ENCODE measurements around the gene DMAC2L. TPM values are rescaled to one million over a fixed set of nuclear protein-coding genes. Genes with fewer than 3 reads are reported as not detected.

Gene DMAC2L
- total and polyA plus RNA-seq, 2 donors (not counting 1 experiment from before 2014, with no cell fraction given): 19.0 to 40.0 TPM

- H3K36me3 ChIP-seq (replicated peaks in 1 of 2; ENCODE audit: control extremely low read depth in 1 of 2, control insufficient read depth in 1 of 2, extremely low read depth in 1 of 2, insufficient read depth in 2 of 2, low read length in 1 of 2): peaks cover 0 to 18% of the 10 kb centered on the region in 2 experiments
- no peak overlapping the region for H3K4me3 Mint-ChIP-seq
- no peaks in the 10 kb centered on the region for H3K27me3 Mint-ChIP-seq
- peaks cover 32% of the 10 kb centered on the region for H3K4me1 Mint-ChIP-seq
- H3K27me3 ChIP-seq (replicated peaks in 1 of 4; ENCODE audit: control extremely low read depth in 1 of 4, control insufficient read depth in 3 of 4, insufficient read depth in 4 of 4, low read length in 3 of 4): no peaks in the 10 kb centered on the region
- WGBS (ENCODE audit: insufficient coverage): no CpG with 5 or more reads among the region's 3 CpGs
- ChIA-PET CTCF (no interaction called here), POLR2A (no interaction called here)
- H2AFZ ChIP-seq (ENCODE audit: insufficient read depth, low read depth, low read length, poor library complexity, severe bottlenecking): no peak overlapping the region
- H4K20me1 ChIP-seq (ENCODE audit: control insufficient read depth, insufficient read depth, low read length, poor library complexity, severe bottlenecking): no peaks in the 10 kb centered on the region
- no peak overlapping the region for H3K27ac Mint-ChIP-seq
- DNase-seq (no peak), ATAC-seq (ENCODE audit: low read depth) (no peak)
- peaks cover 15 to 23% of the 10 kb centered on the region in 2 donors for H3K4me1 ChIP-seq (ENCODE audit: control insufficient read depth in 2 of 2, insufficient read depth in 2 of 2, low read length in 2 of 2)
- H3K79me2 ChIP-seq (ENCODE audit: control insufficient read depth, insufficient read depth, low read length): no peaks in the 10 kb centered on the region
- no peak overlapping the region for H3K4me2 ChIP-seq (replicated peaks; ENCODE audit: low read depth, low read length, poor library complexity, severe bottlenecking)
- H3K9me3 ChIP-seq (ENCODE audit: control extremely low read depth in 1 of 3, control insufficient read depth in 2 of 3, insufficient read depth in 1 of 3, low read length in 2 of 3): peaks cover 0 to 4% (median 0%) of the 10 kb centered on the region in 3 donors
- H3K4me3 ChIP-seq (ENCODE audit: control extremely low read depth in 1 of 5, extremely low read depth in 1 of 5, insufficient read depth in 1 of 5, low read depth in 2 of 5, low read length in 4 of 5): no peak overlapping the region
- H3K9ac ChIP-seq (ENCODE audit: low read length): no peak overlapping the region
- intact Hi-C loops (cut with micrococcal nuclease): no loop called here
- no peaks in the 10 kb centered on the region for H3K9me3 Mint-ChIP-seq (ENCODE audit: insufficient read depth)
- no peak overlapping the region for H3K27ac ChIP-seq (ENCODE audit: low read length in 2 of 2)
- TF ChIP-seq, protein P1, sequence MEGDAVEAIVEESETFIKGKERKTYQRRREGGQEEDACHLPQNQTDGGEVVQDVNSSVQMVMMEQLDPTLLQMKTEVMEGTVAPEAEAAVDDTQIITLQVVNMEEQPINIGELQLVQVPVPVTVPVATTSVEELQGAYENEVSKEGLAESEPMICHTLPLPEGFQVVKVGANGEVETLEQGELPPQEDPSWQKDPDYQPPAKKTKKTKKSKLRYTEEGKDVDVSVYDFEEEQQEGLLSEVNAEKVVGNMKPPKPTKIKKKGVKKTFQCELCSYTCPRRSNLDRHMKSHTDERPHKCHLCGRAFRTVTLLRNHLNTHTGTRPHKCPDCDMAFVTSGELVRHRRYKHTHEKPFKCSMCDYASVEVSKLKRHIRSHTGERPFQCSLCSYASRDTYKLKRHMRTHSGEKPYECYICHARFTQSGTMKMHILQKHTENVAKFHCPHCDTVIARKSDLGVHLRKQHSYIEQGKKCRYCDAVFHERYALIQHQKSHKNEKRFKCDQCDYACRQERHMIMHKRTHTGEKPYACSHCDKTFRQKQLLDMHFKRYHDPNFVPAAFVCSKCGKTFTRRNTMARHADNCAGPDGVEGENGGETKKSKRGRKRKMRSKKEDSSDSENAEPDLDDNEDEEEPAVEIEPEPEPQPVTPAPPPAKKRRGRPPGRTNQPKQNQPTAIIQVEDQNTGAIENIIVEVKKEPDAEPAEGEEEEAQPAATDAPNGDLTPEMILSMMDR (IDR thresholded peaks at IDR 0.05): no peak
- TF ChIP-seq EZH2 (IDR thresholded peaks at IDR 0.05; ENCODE audit: borderline replicate concordance, insufficient read depth, low read depth, low read length, poor library complexity, severe bottlenecking): no peak
These were observed 48.0 kb downstream of the DMAC2L start for GRCh38 chr14:50360093-50360492.

DNA sequence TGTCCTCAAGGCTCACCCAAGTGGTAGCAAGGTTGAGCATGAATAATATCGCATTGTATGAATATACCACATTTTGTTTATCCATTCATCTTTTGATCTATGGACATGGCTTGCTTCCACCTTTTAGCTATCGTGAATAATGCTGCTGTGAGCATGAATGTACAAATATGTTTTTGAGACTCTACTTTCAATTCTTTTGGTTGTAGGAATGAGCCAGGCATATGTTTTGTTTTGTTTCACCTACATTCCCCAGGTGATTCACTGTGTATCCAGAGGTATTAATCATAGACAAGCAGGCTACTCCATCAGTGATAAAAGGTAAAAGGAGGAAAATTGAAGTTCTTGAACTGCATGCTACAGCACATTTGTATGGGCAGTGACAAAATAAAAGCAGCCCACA is 48.7 kb downstream of the DMAC2L start:
- H3K9ac ChIP-seq (ENCODE audit: low read length): no peak overlapping the region
- Mint-ChIP-seq H3K4me3 (no peak overlapping the region), H3K27ac (peak overlapping the region; percentile 5), H3K27me3 (no peaks in the 10 kb centered on the region), H3K4me1 (peaks cover 36% of the 10 kb centered on the region), H3K9me3 (ENCODE audit: insufficient read depth) (no peaks in the 10 kb centered on the region)
- no CpG with 5 or more reads among the region's 2 CpGs for WGBS (ENCODE audit: insufficient coverage)
- H2AFZ ChIP-seq (ENCODE audit: insufficient read depth, low read depth, low read length, poor library complexity, severe bottlenecking): no peak overlapping the region
- H3K4me1 ChIP-seq (ENCODE audit: control insufficient read depth in 2 of 2, insufficient read depth in 2 of 2, low read length in 2 of 2): peaks cover 15 to 24% of the 10 kb centered on the region in 2 donors
- H3K4me3 ChIP-seq (ENCODE audit: control extremely low read depth in 1 of 5, extremely low read depth in 1 of 5, insufficient read depth in 1 of 5, low read depth in 2 of 5, low read length in 4 of 5): no peak overlapping the region
- H3K27me3 ChIP-seq (replicated peaks in 1 of 4; ENCODE audit: control extremely low read depth in 1 of 4, control insufficient read depth in 3 of 4, insufficient read depth in 4 of 4, low read length in 3 of 4): no peaks in the 10 kb centered on the region
- peaks cover 0 to 18% of the 10 kb centered on the region in 2 experiments for H3K36me3 ChIP-seq (replicated peaks in 1 of 2; ENCODE audit: control extremely low read depth in 1 of 2, control insufficient read depth in 1 of 2, extremely low read depth in 1 of 2, insufficient read depth in 2 of 2, low read length in 1 of 2)
- ATAC-seq (ENCODE audit: low read depth): no peak
- ChIA-PET CTCF (no interaction called here), POLR2A (no interaction called here)
- intact Hi-C loops (cut with micrococcal nuclease): no loop called here
- H3K4me2 ChIP-seq (replicated peaks; ENCODE audit: low read depth, low read length, poor library complexity, severe bottlenecking): no peak overlapping the region
- peaks cover 0 to 4% (median 0%) of the 10 kb centered on the region in 3 donors for H3K9me3 ChIP-seq (ENCODE audit: control extremely low read depth in 1 of 3, control insufficient read depth in 2 of 3, insufficient read depth in 1 of 3, low read length in 2 of 3)
- no peaks in the 10 kb centered on the region for H4K20me1 ChIP-seq (ENCODE audit: control insufficient read depth, insufficient read depth, low read length, poor library complexity, severe bottlenecking)
- H3K79me2 ChIP-seq (ENCODE audit: control insufficient read depth, insufficient read depth, low read length): no peaks in the 10 kb centered on the region
- no peak for DNase-seq
- H3K27ac ChIP-seq (ENCODE audit: low read length in 2 of 2): no peak overlapping the region
- TF ChIP-seq, protein P1 (IDR thresholded peaks at IDR 0.05): no peak
- TF ChIP-seq EZH2 (IDR thresholded peaks at IDR 0.05; ENCODE audit: borderline replicate concordance, insufficient read depth, low read depth, low read length, poor library complexity, severe bottlenecking): no peak
